GM18526 (cell line): ENCODE results near the gene PRKAA1.

Source experiments
- POLR2A ChIP-seq: IDR thresholded peaks from 3 replicates; pipeline ENCODE4 v1.6.1; 2011; ENCODE audit not compliant: insufficient read length; ENCODE audit errors: extremely low read depth

Gene PRKAA1

DNA sequence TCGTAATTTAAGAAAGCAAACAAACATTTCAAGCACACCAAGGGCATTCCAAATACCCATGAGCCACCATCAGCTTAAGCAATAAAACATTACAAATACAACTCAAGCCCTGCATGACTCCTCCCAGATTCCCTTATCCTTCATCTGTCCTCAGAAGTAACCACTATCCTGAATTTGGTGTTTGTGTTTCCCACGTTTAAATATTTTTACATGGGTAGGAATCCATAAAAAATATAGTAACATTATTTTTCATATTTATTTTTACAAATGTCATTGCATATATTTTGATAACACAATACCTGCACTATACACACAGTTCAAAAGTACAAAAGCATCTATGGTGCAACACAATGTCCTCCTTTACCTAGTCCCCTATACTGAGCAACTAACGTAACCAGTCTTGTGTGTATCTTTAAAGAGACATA, 6.4 kb downstream of the PRKAA1 start:
- TF ChIP-seq POLR2A = no peak

DNA sequence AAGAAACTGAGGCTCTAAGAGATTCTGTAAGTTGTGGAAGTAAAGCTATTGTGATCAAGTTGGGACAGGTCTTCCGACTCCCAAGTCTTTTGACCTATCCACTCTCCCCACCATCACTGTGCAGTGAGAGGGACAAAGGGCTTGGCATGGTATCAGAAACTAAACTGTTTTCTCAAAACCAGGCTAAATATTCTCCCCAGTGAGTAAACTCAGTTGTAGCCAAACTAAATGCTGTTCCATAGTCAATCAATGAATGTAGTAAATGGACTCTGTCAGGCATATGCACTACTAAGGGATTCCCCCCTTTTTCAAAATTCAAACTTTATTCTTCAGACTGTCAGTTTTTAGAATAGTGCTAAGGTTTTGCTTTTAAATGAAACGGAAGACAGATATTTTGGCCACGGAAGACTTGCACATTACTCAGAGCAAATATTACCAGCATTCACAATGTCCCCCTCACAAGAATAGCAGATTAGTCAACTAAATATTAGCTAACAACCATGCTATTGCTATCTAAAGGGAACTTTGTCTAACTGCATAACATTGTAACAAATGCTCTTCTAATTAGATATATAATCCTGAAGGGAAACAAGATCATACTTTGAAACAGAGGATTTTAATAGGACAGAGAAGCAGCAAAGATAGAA, 7.1 kb downstream of the PRKAA1 start:
- no peak for TF ChIP-seq POLR2A

- TF ChIP-seq POLR2A = no peak
Observed at GRCh38 chr5:40787986-40788385, 10.2 kb downstream of the PRKAA1 start.

- TF ChIP-seq POLR2A = no peak
Observed at GRCh38 chr5:40784916-40785315, 13.3 kb downstream of the PRKAA1 start.

- TF ChIP-seq POLR2A = no peak
Observed at GRCh38 chr5:40784027-40784653, 14.0 kb downstream of the PRKAA1 start.

DNA sequence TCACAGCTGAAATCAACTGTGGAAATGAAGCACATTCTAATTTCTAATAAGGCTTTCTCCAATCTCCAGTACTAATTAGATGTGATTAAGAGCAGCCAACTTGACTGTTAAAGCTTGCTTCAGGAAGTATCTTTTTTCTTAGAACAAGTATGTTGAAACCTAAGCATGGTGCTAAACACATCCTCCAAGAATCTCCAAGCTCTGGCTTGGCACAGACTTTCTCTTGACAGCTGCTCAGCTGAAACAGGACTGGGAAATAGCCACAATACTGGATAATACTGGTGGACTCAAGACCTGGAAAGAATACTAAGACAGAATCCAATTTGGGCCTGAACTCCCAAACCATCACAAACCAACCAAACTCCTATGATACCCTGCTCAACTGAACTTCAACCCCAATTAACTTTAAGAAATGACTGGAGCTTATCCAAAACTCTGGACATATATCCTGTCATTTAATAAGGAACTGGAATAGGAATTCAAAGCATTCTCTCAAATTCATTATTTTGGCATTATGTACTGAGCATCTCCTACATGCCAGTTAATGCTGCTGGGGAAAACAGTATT, 16.2 kb downstream of the PRKAA1 start:
- TF ChIP-seq POLR2A = no peak

DNA sequence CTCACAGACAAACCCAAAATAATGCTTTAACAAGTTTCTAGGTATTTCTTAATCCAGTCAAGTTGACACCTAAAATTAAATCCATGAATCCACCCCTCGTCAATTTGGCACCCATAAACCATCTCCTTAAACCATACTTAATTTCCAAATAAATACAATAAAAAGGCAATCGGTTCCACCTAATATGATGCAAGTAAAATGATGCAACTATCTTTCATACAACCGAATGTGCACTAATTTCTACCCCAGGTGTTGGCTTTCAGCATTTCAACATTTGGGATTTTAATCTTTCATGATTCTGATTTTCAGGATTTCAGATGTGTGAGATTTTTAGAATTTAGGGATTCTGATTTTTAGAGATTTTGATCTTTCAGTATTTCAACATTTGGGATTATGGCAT, 17.3 kb downstream of the PRKAA1 start:
- no peak for TF ChIP-seq POLR2A

- TF ChIP-seq POLR2A = no peak
Observed at GRCh38 chr5:40780199-40780598, 18.0 kb downstream of the PRKAA1 start.

GRCh38 chr5:40779561-40779960, 18.6 kb downstream of the PRKAA1 start:
- TF ChIP-seq POLR2A = no peak

GRCh38 chr5:40778133-40778532, 20.0 kb downstream of the PRKAA1 start:
- no peak for TF ChIP-seq POLR2A

GRCh38 chr5:40776658-40776977, 21.6 kb downstream of the PRKAA1 start:
- no peak for TF ChIP-seq POLR2A

DNA sequence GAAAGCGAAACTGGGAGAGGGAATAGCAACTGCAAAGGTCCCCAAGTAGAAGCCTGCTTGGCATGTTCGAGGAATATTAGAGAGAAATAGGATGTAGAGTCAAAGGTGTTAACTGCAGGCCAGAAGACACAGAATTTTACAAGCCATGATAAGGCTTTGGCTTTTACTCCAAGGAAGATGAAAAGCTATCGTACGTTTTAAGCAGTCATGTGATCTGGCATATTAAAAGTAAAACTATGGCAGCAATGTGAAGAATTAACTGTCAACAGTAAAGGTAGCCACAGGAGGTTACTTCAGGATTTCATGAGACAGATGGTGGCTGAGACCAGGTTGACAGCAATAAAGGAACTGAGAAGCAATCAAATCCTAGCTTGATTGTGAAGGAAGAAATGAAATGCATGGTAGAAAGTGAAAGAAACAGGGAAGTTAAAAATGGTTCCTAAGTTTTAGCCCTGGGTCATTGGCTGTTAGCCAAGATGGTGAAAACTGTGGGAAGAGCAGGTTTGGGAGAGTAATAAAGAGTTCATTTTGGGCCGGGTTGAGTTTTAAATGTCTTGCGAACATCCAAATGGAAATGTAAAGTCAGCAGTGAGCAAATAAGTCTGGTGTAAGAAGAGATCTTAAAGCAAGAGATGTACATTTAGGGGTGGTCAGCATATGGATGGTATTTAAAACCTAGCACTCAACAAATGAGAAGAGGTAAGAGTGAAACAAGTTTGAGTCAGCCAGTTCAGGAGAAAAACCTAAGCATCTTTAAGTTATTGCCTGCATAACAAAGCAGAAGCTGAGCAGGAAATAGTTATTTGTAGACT, 22.1 kb downstream of the PRKAA1 start:
- TF ChIP-seq POLR2A = no peak

DNA sequence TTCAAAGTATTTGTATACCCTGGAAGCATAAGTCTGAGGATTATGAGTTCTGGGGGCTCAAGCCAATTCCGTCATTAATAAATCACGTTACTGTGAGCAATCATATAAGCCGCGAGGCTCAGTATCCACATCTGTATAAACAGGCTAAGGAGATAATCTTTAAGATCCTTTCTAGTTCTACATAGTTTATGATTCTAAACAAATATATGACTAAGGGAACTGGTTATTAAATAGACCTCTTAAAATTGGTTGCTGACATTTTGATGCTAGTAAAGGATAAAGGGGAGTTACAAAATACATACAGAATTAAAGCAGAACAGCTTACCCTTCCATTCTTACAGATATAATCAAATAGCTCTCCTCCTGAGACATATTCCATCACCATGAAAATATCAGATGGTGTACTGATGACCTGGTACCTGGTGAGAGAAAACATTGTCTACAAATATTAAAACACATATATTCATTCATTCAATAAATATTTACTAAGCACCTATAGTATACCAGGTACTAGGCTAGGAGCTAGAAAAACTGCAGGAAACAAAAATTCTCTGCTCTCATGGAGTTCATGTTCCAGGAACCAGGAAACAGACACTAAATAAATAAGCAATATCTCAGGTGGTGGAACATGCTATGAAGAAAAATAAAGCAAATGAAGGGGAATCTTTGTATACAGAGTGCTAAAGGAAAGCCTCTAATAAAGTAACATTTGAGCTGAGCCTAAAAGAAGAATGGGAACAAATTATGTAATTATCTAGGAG, 22.9 kb downstream of the PRKAA1 start:
- TF ChIP-seq POLR2A = no peak

GRCh38 chr5:40774623-40775022, 23.6 kb downstream of the PRKAA1 start:
- TF ChIP-seq POLR2A = no peak

- no peak for TF ChIP-seq POLR2A
Observed at GRCh38 chr5:40770764-40771163, 27.4 kb downstream of the PRKAA1 start.
